SK-N-SH treated with all-trans-retinoic acid at 6 μM for 48 hours (cell line): ENCODE measurements around the gene TTYH2.

Experiments
- ARNTL ChIP-seq: fragments of 450-650 bp; formaldehyde crosslinking; IDR thresholded peaks from 2 replicates; pipeline ENCODE4 v1.5.0; 2020; ENCODE audit warnings: low read depth, mild to moderate bottlenecking, moderate library complexity, borderline replicate concordance
- BACH2 ChIP-seq: fragments of 250-450 bp; sonication (Bioruptor Pico); IDR thresholded peaks from 2 replicates; pipeline ENCODE4 v1.9.0; 2021; ENCODE audit warnings: mild to moderate bottlenecking, borderline replicate concordance
- CSRNP3 ChIP-seq: fragments of 250-450 bp; sonication (Bioruptor Pico); IDR thresholded peaks from 2 replicates; pipeline ENCODE4 v1.5.1; 2021; ENCODE audit warnings: mild to moderate bottlenecking, moderate library complexity
- PPARA ChIP-seq: fragments of 250-450 bp; sonication (Bioruptor Pico); IDR thresholded peaks from 2 replicates; pipeline ENCODE4 v1.5.0; 2020; ENCODE audit warnings: mild to moderate bottlenecking, borderline replicate concordance
- RARB ChIP-seq: fragments of 250-450 bp; sonication (Bioruptor Pico); IDR thresholded peaks from 2 replicates; pipeline ENCODE4 v1.8.0; 2021; ENCODE audit warnings: mild to moderate bottlenecking, moderate library complexity
- TSHZ2 ChIP-seq: fragments of 250-450 bp; sonication (Bioruptor Pico); IDR thresholded peaks from 2 replicates; pipeline ENCODE4 v1.5.0; 2020; ENCODE audit warnings: mild to moderate bottlenecking, moderate library complexity
- ZFP30 ChIP-seq: fragments of 450-650 bp; formaldehyde crosslinking; IDR thresholded peaks from 2 replicates; pipeline ENCODE4 v1.5.0; 2022; ENCODE audit warnings: mild to moderate bottlenecking, moderate library complexity
- ZNF565 ChIP-seq: fragments of 450-650 bp; formaldehyde crosslinking; conservative IDR thresholded peaks from 2 replicates; pipeline ENCODE4 v1.5.0; 2020; ENCODE audit warnings: low read depth, mild to moderate bottlenecking, moderate library complexity
- TF ChIP-seq, protein P1 (sequence below): fragments of 250-450 bp; sonication (Bioruptor Pico); IDR thresholded peaks from 2 replicates; pipeline ENCODE4 v1.8.0; 2020; ENCODE audit warnings: mild to moderate bottlenecking, moderate library complexity, borderline replicate concordance

- TF ChIP-seq RARB, result no peak
- no peak for TF ChIP-seq ARNTL (CRISPR knock-in tag)
- TF ChIP-seq BACH2, result no peak
- no peak for TF ChIP-seq ZFP30 (CRISPR knock-in tag)
- TF ChIP-seq CSRNP3 (CRISPR knock-in tag), result no peak
- TF ChIP-seq, protein P1, sequence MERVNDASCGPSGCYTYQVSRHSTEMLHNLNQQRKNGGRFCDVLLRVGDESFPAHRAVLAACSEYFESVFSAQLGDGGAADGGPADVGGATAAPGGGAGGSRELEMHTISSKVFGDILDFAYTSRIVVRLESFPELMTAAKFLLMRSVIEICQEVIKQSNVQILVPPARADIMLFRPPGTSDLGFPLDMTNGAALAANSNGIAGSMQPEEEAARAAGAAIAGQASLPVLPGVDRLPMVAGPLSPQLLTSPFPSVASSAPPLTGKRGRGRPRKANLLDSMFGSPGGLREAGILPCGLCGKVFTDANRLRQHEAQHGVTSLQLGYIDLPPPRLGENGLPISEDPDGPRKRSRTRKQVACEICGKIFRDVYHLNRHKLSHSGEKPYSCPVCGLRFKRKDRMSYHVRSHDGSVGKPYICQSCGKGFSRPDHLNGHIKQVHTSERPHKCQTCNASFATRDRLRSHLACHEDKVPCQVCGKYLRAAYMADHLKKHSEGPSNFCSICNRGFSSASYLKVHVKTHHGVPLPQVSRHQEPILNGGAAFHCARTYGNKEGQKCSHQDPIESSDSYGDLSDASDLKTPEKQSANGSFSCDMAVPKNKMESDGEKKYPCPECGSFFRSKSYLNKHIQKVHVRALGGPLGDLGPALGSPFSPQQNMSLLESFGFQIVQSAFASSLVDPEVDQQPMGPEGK (CRISPR knock-in tag), result no peak
- TF ChIP-seq TSHZ2 (CRISPR knock-in tag), result no peak
- TF ChIP-seq PPARA, result no peak
- TF ChIP-seq ZNF565 (CRISPR knock-in tag), result no peak
Measured at GRCh38 chr17:74270333-74270732, 57.0 kb downstream of the TTYH2 start.
